HepG2 (cell line): Measurements from ENCODE around the gene HNRNPL.

ENCODE experiments used
- ELF4 ChIP-seq: sonication (generic); formaldehyde crosslinking; IDR thresholded peaks from 2 replicates; pipeline ENCODE4 v1.5.0; 2020; ENCODE audit warnings: missing genetic modification reagents, mild to moderate bottlenecking, moderate library complexity, borderline replicate concordance
- NFE2L1 ChIP-seq: sonication (generic); formaldehyde crosslinking; IDR thresholded peaks from 2 replicates; pipeline ENCODE4 v1.4.0; 2020; ENCODE audit warnings: missing genetic modification reagents, mild to moderate bottlenecking, borderline replicate concordance
- POLR2A ChIP-seq, 2 experiments: IDR thresholded peaks; 2 replicates each; pipeline ENCODE4 v1.6.1; 2011; ENCODE audit warnings: low read depth in 2 of 2, low read length in 2 of 2, mild to moderate bottlenecking in 1 of 2, moderate library complexity in 1 of 2; ENCODE audit not compliant: insufficient read depth in 1 of 2
- TAF1 ChIP-seq: sonication (generic); formaldehyde crosslinking; IDR thresholded peaks from 2 replicates; pipeline ENCODE4 v1.4.0; 2020; ENCODE audit warnings: missing genetic modification reagents
- ZNF225 ChIP-seq: sonication (generic); formaldehyde crosslinking; IDR thresholded peaks from 2 replicates; pipeline ENCODE4 v1.4.0; 2020; ENCODE audit warnings: mild to moderate bottlenecking, missing genetic modification reagents
- TF ChIP-seq, protein P1 (sequence below): sonication (generic); formaldehyde crosslinking; IDR thresholded peaks from 2 replicates; pipeline ENCODE4 v1.5.0; 2020; ENCODE audit warnings: mild to moderate bottlenecking, missing genetic modification reagents, moderate library complexity
- TF ChIP-seq, protein P2 (sequence below): sonication (generic); formaldehyde crosslinking; IDR thresholded peaks from 2 replicates; pipeline ENCODE4 v1.4.0; 2020; ENCODE audit warnings: mild to moderate bottlenecking, missing genetic modification reagents
- TF ChIP-seq, protein P3 (sequence below), 2 experiments: fragments of 450-650 bp in 1 of 2; sonication (generic) in 1 of 2; formaldehyde crosslinking in 1 of 2; IDR thresholded peaks; 2 replicates each; pipeline versions ENCODE4 v1.6.1 to v1.8.0; 2016 to 2022; ENCODE audit warnings: antibody characterized with exemption in 1 of 2, mild to moderate bottlenecking in 1 of 2, missing genetic modification reagents in 1 of 2

DNA sequence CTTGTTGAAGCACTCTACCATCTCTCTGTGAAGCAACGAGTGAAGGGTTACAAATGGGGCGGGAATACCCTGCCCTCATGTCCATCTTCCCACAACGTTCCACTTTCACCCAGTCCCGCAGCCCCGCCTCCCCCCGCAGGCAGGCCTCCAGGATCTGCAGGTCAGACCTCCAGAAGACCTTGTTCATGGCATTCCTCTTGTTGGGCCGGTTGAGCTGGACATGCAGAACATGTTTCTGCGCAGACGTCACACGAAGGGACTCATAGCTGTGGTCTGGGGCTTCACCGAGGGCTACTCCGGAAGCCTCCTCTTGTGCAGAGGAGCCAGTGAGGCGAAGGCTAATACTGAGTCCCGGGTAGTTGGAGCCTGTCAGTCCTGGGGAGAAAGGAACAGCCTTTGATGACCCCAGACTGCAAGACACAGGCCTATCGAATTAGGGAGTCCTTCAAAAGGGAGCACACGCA, 18.6 kb downstream of the HNRNPL start:
- peak; percentile 60; the same call in 1 of the 2 replicates for TF ChIP-seq ELF4
- TF ChIP-seq POLR2A (IDR thresholded peaks at IDR 0.05; ENCODE audit: insufficient read depth in 1 of 2, low read depth in 2 of 2, low read length in 2 of 2) = peak in 1 of 2 experiments; percentile 69; a peak in 1 of 4 replicates
- TF ChIP-seq, protein P1, sequence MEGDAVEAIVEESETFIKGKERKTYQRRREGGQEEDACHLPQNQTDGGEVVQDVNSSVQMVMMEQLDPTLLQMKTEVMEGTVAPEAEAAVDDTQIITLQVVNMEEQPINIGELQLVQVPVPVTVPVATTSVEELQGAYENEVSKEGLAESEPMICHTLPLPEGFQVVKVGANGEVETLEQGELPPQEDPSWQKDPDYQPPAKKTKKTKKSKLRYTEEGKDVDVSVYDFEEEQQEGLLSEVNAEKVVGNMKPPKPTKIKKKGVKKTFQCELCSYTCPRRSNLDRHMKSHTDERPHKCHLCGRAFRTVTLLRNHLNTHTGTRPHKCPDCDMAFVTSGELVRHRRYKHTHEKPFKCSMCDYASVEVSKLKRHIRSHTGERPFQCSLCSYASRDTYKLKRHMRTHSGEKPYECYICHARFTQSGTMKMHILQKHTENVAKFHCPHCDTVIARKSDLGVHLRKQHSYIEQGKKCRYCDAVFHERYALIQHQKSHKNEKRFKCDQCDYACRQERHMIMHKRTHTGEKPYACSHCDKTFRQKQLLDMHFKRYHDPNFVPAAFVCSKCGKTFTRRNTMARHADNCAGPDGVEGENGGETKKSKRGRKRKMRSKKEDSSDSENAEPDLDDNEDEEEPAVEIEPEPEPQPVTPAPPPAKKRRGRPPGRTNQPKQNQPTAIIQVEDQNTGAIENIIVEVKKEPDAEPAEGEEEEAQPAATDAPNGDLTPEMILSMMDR (CRISPR knock-in tag) = peak; percentile 17; the same call in 1 of the 2 replicates
- TF ChIP-seq, protein P2, sequence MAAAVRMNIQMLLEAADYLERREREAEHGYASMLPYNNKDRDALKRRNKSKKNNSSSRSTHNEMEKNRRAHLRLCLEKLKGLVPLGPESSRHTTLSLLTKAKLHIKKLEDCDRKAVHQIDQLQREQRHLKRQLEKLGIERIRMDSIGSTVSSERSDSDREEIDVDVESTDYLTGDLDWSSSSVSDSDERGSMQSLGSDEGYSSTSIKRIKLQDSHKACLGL (CRISPR knock-in tag) = no peak
- TF ChIP-seq, protein P3, sequence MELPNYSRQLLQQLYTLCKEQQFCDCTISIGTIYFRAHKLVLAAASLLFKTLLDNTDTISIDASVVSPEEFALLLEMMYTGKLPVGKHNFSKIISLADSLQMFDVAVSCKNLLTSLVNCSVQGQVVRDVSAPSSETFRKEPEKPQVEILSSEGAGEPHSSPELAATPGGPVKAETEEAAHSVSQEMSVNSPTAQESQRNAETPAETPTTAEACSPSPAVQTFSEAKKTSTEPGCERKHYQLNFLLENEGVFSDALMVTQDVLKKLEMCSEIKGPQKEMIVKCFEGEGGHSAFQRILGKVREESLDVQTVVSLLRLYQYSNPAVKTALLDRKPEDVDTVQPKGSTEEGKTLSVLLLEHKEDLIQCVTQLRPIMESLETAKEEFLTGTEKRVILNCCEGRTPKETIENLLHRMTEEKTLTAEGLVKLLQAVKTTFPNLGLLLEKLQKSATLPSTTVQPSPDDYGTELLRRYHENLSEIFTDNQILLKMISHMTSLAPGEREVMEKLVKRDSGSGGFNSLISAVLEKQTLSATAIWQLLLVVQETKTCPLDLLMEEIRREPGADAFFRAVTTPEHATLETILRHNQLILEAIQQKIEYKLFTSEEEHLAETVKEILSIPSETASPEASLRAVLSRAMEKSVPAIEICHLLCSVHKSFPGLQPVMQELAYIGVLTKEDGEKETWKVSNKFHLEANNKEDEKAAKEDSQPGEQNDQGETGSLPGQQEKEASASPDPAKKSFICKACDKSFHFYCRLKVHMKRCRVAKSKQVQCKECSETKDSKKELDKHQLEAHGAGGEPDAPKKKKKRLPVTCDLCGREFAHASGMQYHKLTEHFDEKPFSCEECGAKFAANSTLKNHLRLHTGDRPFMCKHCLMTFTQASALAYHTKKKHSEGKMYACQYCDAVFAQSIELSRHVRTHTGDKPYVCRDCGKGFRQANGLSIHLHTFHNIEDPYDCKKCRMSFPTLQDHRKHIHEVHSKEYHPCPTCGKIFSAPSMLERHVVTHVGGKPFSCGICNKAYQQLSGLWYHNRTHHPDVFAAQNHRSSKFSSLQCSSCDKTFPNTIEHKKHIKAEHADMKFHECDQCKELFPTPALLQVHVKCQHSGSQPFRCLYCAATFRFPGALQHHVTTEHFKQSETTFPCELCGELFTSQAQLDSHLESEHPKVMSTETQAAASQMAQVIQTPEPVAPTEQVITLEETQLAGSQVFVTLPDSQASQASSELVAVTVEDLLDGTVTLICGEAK (IDR thresholded peaks at IDR 0.05) = no peak
- TF ChIP-seq, protein P3 (CRISPR knock-in tag; IDR thresholded peaks at IDR 0.05) = no peak; the same call in none of the 2 replicates
- TF ChIP-seq NFE2L1 = no peak
- TF ChIP-seq ZNF225 (CRISPR knock-in tag) = no peak
- no peak; the same call in 1 of the 2 replicates for TF ChIP-seq TAF1 (CRISPR knock-in tag)
